UCSD-AML1 (cell line): ENCODE results near the gene MAP3K13.
"Not testable (repeated sequence)": the region's sequence is repeated elsewhere in the genome, so short reads cannot be mapped to it uniquely, and the experiment has no call there.

ENCODE experiments used
- DNase-seq: peaks from one replicate; lab custom pipeline; 2025; ENCODE audit not compliant: unreplicated experiment; lab: John Stamatoyannopoulos, UW

Gene MAP3K13

DNA sequence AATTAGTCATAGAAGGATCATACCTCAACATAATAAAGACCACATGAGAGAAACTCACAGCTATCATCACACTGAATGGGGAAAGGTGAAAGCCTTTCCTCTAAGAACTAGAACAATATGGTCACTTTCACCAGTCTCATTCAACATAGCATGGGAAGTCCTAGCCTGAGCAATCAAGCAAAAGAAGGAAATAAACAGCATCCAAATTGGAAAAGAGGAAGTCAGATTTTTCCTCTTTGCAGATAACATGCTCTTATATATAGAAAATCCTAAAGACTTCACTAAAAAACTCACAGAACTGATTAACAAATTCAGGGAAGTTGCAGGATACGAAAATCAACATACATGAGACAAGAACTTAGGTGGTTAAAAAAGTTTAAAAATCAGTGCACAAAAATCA is 24.7 kb downstream of the MAP3K13 start:
- DNase-seq: no peak

DNA sequence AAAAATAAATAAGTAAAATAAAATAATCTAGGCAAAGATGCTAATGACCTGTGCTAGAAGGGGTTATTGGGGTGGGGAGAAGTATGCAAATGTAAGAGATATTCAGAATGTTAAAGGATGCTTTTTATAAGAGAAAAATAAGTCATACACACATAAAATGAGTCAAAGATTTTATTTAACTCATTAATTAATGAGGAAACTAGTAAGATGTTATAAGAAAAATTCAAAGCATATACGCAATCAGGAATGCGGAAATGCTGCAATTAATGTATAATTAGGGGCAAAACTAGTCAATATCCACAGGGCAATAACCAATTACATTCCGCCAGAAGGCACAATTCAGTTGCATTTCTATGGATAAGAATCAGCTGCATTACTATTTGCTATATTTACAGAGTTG is 30.1 kb downstream of the MAP3K13 start:
- DNase-seq: no peak

DNA sequence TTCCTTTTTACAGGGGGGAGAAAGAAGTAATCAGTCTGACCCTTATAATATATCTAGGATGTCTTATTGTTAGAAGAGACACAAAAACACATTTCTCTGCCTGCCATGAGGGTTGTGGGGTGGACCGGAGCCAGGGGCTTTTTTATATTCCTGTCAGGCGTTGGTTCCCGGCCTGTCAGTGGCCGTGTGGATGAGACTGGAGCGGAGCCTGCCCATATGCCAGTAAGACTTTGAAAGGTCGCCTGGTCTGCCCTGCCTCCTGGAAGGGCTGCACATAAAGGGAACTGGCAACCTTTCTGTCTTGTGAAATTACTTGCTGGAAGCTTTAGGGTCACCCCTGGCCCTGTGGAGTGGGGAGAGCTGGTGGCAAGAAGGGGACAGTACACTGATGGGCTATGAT is 34.7 kb downstream of the MAP3K13 start:
- no peak for DNase-seq

DNA sequence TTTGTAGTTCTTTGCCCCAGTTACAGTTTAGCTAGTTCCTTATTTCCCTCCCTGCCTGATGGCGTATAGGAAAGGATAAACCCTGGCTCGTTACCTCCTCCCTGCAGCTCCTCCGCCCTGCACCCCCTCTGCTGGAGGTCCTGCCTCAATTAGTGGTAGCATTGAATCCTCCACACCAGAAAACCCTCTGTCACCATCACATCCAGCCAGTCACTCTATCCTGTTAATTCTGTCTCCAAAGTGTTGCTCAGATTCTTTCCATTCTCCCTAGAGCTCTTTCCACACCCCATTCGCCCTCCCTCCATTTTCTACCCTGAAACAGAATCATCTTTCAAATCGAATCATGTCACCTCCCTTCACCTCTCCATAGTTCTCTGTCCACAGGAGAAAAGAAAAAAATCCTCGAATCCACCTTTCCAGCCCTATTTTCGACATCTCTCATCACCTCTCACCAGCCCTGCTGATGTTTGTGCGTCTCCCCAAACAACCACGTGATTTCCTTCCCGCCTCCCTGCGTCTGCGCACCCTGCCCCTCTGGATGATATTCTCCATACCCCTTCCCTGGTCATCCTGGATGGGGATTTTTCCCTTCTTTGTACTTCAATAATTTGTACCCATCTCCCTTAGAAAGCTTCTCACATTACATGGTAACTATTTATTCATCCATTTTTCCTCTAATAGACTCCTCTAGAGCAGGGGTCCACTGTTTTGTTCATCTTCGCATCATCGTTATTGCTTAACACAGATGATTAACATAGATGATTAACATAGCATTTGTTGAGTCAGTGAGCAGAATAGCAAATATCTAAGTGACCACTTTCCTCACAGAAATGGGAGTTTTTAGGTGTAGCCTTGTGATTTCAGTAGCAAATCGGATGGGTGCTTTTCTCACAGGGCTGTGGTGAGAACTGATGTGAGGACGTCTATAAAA is 37.1 kb downstream of the MAP3K13 start:
- DNase-seq: no peak

DNA sequence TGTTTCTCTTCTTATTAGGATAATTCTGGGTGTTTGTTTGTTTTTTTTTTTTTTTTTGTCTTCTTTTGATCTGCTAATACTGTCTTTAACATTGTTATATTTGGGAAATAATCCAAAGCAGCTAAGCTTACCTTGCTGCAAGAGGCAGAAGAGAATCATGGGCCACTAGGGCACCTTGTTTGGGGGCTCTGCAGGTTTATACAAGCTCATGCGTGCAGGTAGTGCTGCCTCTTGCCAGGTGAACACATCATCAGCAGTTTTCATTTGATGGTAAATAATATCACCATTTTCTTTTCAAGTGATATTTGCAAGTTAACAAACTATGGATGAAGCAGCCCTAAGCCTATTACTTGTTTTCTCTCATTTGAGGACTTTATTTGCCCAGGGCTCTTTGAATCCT is 37.9 kb downstream of the MAP3K13 start:
- DNase-seq: no peak

DNA sequence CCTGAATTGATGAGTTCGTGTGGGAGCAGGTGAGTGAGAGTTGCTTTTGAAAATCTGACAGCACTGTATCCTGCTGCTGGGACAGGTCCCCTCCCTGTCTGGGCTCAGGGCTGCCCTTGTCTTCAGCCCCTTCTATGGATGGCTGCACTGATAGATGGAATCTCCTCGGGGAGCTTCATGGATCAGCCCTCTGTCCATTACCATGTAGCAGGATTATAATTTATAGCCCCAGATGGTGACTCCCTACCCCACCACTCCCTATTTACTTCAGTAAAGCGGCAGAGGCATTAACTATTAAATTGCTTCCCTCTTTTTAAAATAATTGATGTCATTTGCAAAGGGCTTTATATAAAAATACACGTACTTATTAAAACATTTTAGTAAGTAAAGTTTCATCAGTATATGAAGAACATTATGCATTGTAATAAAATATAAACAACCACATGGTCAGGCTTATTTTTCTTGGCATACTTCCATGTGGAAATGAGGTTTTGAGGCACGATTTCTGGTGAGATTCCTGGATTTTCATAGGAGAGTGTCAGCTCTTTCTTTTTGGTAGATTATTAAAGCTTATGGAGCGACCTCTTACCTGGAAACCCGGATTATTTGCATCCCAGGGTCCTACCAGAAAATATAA is 38.5 kb downstream of the MAP3K13 start:
- no peak for DNase-seq

DNA sequence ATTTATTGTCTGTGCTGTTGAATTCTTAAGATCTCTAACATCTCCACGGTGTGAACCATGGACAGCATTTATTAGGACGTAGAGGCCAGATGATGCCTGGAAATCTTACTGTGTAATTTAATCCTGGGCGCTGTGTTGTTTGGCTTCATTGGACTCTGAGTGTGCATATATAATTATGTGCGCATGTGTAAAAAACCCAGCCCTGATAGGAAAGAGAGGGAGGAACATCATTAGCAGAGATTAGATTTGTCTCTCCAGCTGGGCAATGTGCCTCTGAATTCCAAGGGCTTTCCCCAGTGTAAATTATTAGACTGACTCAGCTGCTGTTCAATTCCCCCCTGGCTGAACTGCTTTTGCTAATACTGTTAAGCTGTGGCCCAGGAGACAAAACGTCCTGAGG is 39.6 kb downstream of the MAP3K13 start:
- DNase-seq: no peak

DNA sequence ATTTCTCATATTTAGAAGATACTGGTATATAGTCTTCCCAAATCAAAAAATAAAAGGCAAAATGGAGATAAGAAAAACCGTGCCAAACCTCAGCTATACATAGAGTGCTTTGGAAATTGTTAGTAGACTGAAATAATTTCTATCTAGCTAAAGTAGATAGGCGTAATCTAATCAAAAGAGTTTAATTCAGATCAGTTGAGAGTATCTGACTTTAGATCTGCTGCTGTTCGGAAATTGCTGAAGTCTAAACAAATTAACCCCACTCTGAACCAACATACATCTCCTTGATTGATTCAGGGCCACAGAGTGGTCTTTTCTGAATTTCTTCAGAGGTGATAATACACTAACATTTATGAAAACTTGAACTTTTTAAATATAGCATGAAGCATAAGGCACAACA is 40.1 kb downstream of the MAP3K13 start:
- DNase-seq: no peak

DNA sequence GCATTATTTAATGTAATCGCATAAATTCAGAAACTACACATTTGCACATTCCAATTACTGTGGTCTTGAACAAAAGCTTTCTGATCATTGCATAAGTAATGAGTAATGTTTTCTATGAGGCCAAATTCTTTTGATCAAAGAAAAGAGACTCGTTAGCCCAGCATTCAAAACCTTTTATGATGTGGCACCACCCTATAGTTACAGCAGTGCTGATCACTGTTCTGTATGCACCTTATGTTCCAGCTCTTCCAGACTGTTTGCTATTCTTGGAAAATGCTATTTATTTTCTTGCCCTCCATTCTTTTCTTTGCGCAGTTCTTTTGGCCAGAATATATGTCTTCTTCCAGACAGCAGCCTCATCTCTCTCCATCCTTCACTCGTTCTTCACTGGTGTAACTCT is 42.3 kb downstream of the MAP3K13 start:
- no peak for DNase-seq

DNA sequence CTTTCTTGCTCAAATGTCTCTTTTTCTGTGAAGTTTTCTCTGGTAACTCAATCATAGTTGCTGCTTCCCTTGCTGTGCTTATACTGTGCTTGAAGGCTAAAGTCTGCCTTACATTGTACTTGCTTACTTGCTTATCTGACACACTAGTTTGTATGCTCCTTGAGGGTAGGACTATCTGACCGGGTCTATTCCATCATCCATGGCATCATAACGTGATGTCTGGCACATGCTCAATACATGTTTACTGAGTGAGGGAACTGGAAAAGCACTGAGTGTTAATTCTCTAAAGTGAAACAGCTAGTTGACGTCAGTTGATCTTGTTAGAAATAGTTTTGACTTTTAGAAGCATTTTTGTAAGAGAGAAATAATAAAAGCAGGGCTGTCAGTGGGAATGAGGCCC is 42.7 kb downstream of the MAP3K13 start:
- DNase-seq: no peak

DNA sequence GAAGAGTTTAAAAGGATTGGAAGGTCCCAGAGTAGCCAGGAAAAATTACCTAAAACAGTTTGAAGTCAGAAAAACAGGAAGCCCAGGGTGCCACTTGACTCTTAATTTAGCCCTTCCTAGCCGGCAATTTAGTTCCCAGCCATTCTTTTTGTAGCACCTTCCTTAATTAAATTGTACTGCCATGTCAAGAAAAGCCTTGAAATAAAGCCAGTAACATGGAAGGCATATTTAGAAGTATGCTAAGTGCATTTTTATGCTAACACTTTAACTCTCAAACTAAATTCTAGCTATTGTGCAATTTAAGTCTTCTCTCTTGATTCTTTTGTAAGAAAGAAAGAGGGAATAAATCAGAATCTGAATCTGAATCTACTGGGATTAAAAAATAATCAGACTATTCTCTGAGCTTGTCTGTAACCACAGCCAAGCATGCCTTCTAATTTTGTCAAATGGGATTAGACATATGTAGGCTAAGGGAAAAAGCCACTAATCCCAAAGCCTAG is 43.2 kb downstream of the MAP3K13 start:
- DNase-seq: no peak

DNA sequence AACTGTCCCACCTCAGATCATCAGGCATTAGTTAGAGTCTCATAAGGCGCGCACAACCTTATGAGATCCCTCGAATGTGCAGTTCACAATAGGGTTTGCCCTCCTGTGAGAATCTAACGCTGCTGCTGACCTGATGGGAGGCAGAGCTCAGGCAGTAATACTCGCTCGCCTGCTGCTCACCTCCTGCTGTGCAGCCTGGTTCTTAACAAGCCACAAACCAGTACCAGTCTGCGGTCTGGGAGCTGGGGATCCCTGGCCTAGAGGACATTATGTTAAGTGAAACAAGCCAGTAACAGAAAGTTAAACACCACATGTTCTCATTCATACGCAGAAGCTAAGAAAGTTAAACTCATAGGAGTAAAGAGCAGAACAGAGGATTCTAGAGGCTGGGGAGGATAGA is 47.0 kb downstream of the MAP3K13 start:
- no peak for DNase-seq

DNA sequence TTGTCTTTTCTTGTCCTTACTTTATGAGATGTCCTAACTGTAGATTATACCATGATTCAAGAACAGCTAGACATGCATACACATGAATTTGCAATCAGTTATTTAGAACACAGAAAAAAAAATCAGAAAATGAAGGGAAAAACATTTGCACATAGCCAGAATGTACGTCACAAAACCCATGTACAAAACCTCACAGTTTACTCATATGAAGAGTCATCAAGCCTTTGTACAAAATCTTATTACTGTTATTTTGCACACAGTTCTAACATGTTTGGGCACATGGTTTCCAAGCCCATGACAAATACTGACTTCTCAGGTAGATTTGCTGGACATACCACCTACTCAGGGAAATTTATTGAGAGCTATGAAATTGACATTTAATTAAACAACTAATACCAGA is 48.2 kb downstream of the MAP3K13 start:
- no peak for DNase-seq

DNA sequence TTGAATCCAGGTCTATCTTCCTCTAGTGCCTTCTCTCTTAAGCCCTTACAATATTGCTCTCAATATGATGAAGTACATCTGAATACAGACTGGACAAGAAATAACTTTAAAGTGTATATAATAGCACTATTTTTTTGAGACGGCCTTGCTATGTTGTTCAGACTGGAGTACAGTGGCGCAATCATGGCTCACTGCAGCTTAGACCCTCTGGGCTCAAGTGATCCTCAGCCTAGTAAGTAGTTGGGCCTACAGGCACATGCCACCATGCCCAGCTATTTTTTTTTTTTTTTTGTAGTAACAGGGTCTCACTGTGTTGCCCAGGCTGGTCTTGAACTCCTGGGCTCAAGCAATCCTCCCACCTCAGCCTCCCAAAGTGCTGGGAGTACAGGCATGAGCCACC is 53.6 kb downstream of the MAP3K13 start:
- DNase-seq: no peak

DNA sequence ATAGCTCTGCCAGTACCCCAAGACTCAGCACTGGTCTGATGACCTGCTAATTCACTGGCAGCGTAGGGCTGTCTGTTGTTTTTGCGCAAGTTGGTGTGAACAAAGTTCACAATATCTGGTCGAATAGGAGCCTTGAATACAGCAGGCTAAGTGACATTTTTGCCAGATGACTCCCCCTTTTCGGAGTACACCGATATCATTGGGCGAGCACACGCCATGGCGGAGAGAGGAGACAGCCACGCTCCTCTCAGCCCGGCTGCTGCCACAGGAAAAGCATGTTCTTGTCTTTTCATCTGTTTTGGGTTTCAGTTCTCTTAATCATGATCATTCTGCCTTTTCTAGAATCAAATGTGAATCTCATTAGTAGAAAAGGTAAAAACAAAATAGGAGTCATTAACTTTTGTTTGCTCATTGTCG is 55.6 kb downstream of the MAP3K13 start:
- not testable (repeated sequence) for DNase-seq

DNA sequence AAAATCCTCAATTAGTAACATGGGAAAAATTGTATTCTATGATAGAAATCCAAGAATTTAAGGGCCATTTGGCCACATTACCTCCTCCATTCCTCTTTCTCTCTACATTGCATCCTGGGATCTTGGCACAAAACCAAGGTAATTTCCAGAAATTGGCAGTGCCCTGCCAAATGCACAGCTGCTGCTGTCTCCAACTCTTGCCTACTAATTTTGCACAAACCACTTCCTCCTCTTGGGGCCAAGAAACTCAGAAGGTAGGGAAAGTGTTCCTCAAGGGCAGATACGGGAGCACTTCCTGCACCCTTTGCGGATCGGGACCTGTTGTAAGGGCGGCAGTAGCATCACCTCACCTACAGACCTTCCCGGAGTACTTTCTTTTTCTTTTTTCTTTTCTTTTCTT is 57.8 kb downstream of the MAP3K13 start:
- DNase-seq: no peak

DNA sequence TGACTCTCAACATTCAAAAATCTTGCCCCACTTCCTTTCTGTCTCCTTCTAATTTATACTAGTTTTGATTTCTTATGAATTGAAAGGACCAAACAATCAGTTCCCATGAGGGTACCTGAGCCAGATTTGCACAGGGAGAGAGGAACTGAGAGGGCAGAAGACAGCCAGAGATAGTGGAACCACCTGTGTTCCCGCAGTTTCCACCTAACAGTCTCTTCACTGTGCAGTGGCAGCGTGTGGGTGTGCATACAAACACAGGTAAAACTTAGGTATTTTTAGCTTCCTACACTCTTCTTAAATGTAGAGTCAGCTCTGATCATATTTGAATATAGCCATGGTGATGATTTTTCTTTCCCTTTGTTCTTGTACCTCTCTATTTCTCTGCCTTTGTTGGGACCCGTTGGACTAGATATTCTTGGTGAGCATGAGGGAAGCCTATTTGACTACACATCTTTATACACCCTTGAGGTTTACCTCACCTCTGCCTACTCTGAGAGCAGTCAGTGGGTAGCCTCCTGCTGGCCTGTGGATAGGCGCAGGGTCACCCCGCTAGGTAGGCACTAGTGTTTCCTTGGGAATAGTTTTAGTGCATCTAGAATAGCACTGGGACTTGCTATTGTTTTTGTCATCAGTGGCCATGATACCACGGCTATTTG is 58.8 kb downstream of the MAP3K13 start:
- no peak for DNase-seq

DNA sequence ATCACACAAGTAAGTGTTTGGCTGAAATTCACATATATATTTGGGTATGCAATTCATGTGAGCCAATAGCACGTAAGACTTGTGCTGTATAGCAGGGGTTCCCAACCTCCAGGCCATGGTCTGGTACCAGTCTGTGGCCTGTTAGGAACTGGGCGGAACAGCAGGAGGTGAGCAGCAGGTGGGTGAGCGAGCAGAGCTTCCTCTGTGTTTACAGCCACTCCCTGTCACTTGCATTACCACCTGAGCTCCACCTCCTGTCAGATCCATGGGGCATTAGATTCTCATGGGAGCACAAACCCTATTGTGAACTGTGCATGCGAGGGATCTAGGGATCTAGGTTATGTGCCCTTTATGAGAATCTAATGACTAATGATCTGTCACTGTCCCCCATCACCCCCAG is 59.7 kb downstream of the MAP3K13 start:
- no peak for DNase-seq

DNA sequence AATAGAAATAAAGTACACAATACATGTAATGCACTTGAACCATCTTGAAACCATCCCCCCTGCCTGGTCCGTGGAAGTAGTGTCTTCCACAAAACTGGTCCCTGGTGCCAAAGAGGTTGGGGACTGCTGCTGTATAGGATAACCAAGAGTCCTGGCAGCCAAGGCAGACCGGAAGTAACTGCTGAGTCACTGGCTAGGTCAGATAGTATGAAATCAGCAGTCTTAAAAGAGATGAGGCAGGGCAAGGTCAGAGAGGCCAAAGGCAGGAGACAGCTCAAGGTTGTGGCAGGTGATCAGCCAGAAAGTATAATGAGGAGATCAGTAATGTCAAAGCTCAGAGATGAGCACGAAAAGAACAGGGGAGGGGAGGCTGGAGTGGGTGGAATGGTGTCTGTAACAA is 60.2 kb downstream of the MAP3K13 start:
- no peak for DNase-seq

DNA sequence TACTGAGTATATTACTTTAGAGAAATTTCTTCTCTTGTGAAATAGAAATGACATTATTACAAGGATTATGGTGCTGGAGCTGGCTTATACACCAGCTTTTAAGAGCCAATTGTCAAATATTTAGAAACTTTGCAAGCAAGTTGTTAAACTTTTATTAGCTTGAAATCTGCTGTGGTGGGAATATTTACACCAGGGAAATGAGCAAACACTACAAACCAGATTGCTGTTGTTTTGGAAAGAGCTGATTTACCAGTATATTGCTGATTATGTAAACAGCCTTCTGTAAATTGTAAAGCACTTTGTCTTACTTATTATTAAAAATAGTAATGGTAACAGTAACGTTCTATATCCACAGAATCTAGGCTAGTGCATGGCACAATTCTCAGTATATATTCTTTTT is 61.5 kb downstream of the MAP3K13 start:
- no peak for DNase-seq

DNA sequence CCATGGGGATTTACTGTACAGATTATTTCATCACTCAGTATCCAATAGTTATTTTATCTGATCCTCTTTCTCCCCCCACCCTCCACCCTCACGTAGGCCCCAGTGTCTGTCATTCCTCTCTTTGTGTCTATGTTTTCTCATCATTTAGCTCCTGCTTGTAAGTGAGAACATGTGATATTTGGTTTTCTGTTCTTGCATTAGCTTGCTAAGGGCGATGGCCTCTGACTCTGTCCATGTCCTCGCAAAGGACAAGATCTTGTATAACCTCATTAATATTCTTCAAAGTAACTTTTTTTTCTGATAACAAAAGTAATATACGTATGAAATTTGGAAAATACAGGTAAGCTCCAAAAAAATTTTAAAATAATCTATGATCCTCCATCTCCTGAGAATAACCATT is 67.4 kb downstream of the MAP3K13 start:
- no peak for DNase-seq
